HG03064 (cell line): ENCODE results near the gene SDR9C7.
"Not testable (repeated sequence)": the region's sequence is repeated elsewhere in the genome, so short reads cannot be mapped to it uniquely, and the experiment has no call there.

Experiments
- ATAC-seq: cut with Tn5 transposase; IDR thresholded peaks from one replicate; pipeline ENCODE4 v1.9.1; 2021; ENCODE audit warnings: low read depth; ENCODE audit not compliant: unreplicated experiment

SDR9C7 gene

DNA sequence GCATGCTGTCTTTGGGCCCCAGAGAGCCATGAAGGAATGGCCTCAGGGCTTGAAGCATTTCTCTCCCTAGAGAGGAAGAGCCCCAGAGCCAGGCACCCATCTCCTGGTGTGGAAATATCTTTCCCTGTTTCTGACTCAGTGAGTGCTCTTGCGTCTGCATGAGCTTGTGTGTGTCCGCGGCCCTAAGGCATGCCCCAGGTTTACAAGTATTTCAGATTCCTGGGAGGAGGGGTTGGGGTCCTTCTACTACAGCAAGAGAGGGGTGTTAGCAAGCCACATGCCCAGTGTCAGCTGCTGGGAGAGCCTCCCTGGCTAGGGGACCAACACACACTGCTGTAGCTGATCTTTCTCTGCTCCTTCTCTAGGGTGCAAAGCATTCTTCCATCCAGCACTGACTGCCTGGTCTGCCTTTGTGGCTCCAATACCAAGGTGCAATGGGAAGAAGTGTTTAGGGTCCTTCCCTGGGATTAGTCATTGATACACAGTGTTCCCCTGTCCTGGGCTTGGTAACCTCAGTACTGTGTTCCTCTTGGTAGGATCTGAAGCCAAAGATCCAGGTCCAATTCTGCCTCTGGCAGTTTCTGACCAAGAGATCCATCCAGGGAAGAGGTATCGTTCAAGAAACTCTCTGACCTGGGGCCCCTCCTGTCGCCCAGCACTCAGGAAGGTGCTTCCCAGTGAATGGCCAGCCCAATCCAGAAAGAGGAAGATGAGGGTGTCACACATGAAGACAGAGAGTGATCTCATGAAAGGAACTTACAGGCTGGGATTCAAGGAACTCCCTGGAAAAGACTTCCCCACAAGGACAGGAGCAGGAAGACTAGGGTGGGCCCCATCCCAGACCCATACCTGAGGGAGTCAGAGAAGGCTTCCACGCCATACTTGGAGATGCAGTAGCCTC lies 20.1 kb upstream of the SDR9C7 start:
- no peak for ATAC-seq

DNA sequence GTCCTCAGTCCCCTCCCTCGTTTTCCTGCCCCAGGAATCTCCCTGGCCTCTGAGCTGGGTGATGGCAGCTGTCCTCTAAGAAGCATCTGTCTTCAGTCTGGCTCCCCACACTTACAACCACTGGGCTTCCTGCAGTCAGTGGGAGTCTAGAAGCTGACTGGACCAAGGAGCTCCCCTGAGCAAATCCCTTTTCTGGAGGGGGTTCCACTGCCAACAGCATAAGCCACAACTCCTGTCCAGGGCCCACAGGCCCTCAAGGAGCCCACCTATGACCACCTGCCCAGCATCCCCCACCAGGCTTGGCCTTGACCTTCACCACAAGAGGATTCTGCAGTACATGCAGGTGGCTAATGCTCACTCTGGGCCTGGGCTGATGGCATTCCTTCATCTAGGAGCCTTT lies 19.1 kb upstream of the SDR9C7 start:
- no peak for ATAC-seq

DNA sequence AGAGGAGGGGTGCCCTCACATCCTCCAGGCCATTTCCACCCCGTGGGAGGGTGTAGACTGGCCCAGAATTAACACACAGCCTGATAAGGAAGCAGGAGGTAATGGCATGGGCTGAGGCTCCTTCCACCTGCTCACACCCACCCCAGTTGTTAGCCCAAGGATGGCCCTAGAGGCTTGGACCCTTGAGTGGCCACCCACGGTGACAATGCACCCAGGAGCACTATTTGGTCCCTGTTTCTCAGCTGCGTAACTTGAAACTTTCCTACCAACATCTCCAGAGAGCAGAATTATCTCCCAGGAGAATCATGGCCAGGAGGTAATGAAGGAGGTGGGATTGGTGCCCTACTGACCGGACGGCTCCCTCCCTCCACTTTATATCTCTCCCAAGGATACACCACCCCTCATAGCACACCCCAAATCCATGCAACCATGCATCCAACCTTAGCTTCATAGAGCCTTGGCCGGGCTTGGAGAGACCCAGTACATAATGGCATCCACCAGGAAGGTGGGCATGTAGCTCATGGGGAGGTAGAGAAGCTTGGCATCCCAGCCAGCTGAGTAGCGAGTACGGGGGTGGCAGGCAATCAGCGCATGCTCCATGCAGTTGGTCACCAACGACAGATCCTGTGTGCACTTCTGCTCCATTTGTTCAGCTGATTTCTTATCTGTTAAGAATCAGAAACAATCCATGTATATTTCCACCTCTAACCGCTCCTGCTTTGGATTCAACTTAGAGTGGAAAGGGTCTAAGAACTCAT lies 17.6 kb upstream of the SDR9C7 start:
- ATAC-seq = no peak

DNA sequence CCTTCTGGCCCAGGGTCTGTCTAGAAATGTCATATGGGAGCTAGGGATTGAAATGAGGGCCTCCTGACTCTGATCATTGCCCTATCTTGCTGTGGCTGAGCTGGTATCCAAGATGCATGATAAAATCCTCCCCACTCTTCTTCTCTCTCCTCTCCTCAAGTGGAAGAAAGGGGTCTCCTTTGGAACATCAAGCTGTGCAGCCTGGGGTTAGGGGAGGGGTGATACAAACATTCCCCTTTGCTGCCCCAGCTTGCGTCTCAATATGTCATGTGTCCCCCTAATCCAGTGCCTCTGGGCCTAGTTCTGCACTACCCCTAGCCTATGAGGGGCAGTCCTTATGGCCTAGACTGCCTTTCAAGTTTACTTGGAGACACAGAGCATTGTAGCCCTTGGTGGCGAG lies 14.7 kb upstream of the SDR9C7 start:
- ATAC-seq = no peak

DNA sequence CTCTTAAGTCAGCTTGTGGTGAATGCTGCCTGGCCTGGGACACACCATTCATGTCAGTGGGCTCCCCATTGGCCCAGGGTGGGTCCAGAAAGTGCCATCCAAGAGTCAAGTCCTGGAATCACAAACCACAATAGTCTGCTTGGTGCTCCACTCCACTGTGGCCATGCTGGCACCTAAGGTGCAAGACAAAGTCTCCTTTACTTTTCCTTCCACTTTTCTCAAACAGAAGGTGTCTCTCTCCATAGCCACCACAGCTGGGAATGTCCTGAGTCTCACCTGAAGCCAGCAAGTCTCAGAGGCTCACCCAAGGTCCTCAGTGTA lies 14.2 kb upstream of the SDR9C7 start:
- ATAC-seq = no peak

DNA sequence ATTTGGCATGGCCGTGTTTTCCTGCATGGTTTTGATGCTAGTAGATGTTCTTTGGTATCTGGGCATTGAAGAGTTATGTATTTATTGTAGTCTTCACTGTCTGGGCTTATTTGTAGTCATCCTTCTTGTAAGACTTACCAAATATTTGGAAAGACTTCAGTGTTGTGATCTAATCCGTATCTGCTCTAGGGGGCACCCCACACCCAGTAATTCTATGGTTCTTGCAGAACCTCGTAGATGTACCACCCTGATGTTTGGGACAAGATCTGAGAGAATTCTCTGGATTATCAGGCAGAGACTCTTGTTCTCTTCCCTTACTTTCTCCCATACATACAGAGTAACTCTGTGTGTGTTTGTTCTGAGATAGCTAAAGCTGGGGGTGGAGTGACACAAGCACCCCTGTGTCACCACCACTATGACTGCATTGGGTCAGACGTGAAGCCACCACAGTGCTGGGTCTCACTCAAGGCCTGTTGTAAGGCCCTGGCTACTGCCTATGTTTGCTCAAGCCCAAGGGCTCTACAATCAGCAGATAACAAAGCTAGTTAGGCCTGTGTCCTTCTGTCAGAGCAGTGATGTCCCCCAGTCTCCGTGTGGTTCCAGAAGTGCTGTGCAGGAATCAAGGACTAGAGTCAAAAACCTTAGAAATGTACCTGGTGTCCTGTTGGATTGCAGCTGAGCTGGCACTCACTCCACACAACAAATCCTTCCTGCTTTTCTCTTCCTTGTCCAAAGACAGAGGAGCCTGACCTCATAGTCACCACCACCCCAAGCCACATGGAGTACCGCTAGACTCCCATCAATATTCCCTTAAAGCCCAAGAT lies 13.6 kb upstream of the SDR9C7 start:
- ATAC-seq = no peak

DNA sequence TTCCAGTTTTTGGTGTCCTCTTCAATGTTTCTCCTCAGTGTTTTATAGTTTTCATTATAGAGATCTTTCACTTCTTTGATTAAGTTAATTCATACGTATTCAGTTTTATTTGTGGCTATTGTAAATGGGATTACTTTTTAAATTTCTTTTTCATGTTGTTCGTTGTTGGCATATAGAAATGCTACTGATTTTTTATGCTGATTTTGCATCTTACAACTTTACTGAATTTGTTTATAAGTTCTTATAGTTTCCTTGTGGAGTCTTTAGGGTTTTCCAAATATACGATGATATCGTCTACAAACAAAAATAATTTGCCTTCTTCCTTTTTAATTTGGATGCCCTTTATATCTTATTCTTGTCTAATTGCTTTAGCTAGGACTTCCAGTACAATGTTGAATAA lies 9.7 kb upstream of the SDR9C7 start:
- ATAC-seq = no peak

DNA sequence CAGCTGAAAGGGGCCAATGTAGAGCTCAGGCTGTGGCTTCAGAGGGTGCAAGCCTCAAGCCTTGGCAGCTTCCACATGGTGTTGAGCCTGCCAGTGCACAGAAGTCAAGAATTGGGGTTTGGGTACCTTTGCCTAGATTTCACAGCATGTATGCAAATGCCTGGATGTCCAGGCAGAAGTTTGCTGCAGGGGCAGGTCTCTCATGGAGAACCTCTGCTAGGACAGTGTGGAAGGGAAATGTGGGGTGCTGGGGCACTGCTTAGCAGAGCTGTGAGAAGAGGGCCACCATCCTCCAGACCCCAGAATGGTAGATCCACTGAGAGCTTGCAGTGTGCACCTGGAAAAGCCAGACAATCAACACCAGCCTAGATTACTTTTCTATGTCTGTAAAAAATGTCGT lies 9.2 kb upstream of the SDR9C7 start:
- ATAC-seq = not testable (repeated sequence)

DNA sequence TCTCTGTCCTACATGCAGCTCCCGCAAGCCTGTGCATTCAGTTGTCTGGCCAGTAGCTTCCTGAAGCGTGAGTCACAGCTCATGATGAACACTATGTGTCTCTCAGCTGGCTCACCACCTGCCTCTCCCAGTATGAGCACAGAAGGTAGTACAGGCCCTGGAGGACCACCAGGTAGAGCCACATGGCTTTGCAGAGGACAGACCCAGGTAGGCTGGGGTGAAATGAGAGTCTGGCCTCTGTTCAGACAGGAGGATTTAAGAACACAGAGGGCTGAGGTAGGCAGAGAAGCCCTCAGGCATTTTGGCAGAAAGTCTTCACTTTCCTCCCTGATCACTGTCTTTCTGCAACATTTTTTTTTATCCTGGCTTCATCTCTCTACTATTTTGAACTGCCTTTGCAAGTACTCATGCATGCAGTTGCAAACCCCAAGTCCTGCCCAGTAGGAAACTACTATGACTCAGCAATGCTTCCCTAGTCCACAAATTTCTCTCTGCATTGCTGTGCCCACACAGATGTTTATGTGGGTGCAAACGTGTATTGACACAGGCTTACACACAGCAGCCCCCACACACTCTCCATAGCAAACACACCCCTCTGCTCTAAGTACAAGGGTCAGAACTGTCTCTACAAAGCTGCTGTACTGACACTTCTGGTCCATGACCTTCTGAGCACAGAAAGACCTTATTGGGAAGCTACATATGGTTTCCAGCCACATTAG lies 7.2 kb upstream of the SDR9C7 start:
- ATAC-seq = no peak

DNA sequence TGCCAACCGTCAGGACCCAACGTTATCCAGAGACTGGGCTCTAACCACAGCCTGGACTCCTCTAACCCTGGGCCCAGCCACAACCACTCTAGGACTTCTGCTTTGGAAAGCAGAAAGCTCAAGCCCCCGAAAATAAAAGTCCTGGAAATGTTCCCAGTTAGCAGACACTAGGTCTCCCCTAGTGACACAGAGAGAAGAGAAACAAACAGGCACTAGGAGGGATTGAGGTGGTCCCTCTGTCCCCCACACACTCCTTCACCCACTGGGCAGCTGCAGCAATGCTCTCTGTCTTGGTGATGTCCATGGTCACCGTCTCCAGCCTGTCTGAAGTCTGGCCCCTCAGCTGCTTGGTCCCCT lies 6.7 kb upstream of the SDR9C7 start:
- not testable (repeated sequence) for ATAC-seq

DNA sequence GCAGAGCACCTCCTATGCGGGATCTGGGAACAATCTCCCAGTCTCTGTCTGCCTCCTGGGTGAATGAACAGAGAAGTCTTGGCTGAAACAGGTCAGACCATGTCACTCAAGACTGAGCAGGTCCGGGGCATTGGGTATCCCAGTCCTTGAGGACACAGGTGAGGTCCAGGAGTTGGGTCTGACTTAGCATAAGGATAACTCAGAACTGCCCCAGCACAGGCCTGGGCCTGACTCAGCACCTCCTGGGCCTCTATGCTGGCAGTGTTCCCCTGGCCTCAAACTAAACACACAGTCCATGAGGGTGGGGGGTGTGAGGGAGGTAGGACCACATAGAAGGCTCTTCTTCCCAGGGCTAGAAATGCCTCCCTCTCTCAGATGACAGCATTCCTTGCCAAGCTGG lies 1.5 kb upstream of the SDR9C7 start:
- no peak for ATAC-seq

DNA sequence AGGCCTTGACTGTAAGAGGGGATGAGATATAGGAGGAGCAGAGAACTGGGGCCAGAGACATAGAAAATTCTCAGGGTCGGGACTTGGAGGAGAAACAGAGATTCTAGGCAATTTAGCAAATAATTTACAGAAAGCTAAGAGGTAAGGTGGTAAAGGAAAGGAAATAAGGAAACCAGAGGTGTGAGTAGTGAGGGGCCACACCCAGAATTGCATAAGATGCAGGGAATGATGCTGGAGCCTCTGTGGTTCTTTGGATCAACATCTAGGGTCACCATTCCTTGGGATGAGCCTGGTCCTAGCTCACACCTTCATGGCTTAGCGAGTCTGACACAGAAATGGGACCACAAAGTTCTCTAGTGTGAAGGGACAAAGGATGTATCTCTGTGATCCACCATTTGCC lies 949 bp upstream of the SDR9C7 start:
- no peak for ATAC-seq

DNA sequence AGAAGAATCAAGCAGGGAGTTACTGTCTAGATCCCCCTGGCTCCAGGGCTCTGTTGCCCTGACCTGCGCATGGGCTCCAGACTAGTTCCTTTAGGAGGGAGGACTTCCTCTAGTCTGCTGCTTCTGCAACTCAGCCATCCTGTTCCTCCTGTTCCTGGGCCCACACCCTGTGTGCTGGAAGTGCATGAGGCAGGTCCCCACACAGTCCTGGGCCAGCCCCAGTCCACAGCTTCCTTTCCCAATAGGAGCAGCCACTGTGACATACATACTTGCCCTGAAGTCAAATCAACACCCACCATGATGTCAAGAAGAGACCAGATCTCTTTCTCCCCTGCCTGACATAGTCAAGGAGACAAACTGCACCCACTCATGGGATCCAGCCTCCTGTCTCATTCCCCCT lies 1.3 kb downstream of the SDR9C7 start:
- ATAC-seq = no peak

DNA sequence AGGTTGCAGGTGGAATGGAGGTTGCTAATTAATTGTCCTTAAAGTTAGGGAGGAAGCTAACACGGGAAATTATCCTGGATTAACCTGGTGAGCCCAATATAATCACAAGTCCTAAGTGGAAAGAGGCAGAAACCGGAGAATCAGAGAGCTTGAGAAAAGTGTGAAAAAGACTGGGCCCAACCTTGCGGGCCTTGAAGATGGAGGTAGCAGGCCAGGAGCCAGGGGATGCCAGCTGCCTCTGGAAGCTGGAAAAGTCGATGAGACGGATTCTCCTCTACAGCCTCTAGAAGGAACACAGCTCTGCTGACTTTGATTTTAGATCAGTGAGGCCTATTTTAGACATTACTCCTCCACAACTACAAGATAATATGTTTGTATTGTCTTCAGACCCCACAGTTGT lies 2.1 kb downstream of the SDR9C7 start:
- no peak for ATAC-seq

DNA sequence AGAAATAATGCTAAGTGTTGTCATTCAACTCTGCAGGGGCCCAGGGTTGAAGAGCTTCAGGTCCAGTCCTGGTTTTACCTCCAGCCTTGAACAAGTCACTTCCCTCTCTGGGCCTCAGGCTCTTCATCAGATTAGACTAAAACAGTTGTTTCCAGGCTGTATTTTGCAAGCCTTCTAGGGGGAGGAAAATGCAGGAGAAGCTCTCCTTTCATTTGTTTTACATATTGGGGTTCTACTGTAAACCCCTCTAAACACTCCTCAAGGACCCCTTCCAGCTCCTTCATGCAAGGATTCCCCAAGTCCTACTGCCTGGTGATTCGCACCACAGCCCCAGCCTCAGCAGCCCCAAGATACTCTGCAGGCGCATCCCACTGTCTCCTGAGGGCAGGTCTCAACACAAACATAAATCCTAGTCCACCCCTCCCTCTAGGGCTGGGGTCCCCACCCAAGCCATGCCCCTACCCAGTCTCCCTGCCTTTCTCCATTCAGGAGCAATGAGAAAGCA lies 2.7 kb downstream of the SDR9C7 start:
- no peak for ATAC-seq

DNA sequence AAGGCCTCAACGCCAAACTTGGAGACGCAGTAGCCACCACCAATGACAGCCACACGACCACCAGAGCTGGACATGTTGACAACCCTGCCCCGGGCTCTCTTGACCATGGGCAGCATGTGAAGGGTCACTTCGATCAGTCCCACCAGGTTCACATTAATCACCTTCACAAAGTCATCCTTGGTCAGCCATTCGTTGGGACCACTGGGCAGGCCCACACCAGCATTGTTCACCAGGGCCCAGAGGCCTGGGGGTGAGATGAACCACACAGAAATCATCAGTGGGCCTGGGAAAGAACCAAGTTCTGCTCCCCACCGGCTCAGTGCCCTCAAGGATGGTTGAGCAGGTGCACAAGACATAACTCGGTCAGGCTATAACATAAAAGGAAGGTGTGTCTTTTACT lies 4.0 kb downstream of the SDR9C7 start:
- no peak for ATAC-seq

DNA sequence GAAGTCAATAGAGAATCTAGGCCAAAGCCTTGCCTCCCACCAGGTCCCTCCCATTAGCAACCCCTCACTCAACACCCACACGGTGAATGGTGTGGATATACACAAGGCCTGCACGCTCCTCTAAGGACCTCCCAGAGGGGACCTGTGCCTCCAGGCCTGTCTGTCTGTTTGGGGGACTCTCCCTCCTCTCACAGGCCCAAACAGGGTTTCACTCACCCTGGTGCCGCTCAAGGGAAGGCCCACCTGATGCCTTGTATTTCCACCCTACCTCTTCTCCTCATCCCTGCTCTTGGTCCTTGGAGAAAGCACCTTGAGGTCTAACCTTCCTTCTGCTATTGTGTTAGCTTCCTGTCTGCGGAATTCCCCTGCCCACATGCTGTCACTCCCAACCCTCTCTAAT lies 4.4 kb downstream of the SDR9C7 start:
- ATAC-seq = no peak

DNA sequence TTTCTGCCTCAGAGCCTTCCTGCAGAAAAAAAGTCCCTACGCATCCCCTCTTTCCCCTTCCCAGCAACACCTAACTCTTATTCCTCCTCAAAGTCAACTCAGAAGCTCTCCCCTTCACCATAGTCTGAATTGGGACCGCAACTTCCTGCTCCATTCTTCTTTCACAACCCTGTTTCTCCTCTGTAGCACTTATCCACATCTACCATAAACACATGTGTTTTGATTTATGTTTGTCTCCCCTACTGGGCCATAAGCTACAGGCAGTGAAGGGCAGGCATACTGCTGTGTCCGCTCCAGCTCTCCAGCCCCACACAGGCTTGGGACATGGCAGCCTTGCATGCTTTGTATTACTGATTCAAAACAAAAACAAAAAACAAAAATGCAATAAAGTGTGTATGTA lies 5.9 kb downstream of the SDR9C7 start:
- no peak for ATAC-seq

DNA sequence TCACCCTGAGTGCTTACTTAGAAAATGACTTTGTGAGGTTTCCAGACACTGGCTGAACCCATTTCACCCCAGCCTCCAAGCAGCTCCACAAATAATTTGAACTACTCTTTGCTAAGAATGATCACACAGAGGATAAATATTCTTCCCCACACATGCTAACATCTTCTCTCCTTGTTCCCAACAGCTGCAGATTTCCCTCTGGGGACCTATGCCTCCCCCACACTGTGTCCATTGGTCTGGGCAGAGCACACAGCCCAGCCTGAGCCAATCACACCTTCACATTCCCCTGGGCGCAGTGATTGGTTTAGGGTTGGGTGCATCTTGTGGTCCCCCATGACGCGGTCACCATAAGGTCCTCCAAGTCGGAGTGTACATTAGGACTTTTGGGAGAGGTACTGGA lies 6.9 kb downstream of the SDR9C7 start:
- no peak for ATAC-seq

DNA sequence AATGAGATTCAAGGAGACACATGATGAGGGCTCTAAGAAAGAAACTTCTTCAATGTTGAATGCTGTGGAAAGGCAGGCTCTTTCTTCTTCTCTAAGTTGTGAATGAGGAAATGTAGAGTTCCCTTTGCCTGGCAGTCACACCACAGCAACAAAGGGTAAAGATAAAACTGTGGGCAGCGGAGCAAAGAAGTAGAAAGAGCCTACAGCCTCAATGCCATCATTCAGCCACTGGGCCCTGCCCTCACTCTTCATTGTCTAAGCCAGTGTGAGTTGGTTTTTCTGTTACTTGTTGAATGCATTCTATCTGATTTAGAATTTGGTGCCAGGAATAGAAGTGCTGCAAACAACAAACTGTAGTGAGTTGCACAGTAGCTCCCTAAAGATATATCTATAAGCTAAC lies 12.2 kb downstream of the SDR9C7 start:
- no peak for ATAC-seq

DNA sequence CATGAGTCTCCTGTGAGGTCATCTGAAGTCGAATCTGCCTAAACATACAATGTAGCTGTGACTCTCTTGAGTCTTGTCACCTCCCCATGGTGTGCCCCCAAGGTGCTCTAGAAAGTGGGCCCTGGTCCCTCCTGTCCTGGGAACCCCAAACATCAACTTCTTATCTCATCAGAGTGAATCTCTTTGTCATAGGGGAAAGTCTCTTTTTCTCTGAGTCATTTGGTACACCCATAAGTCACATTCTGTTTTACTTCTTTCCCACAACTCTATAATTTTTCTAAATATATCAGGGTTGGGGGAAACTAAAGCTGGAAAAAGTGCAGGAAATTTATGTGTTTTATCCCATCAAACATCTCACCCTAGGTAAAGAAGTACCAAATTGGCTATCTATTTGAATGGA lies 12.9 kb downstream of the SDR9C7 start:
- ATAC-seq = no peak
